Tibial artery (tissue), 4 donors: Measurements from ENCODE around the gene PIAS1.

Source experiments
- DNase-seq, 2 donors: peaks; one replicate each; pipeline ENCODE4 v3.0.0-alpha.2; 2019
- H3K27ac ChIP-seq, 2 donors: fragments of 200-600 bp; sonication (generic) in 1 of 2; 1 replicate in 1 of 2; 2 replicates in 1 of 2; pipeline ENCODE4 v1.5.1; 2018 to 2019; ENCODE audit warnings: mild to moderate bottlenecking in 1 of 2
- H3K27me3 ChIP-seq, 2 donors: fragments of 200-600 bp; sonication (generic) in 1 of 2; one replicate each; pipeline versions ENCODE4 v1.5.1 to v1.6.0; 2016 to 2019
- H3K36me3 ChIP-seq, 3 donors: fragments of 200-600 bp; sonication (generic) in 2 of 3; one replicate each; pipeline ENCODE4 v1.5.1; 2016 to 2019; ENCODE audit warnings: mild to moderate bottlenecking in 2 of 3
- H3K4me1 ChIP-seq, 4 donors: fragments of 200-600 bp; sonication (generic) in 2 of 4; 1 replicate in 3 of 4; 2 replicates in 1 of 4; pipeline ENCODE4 v1.5.1; 2016 to 2019
- H3K4me3 ChIP-seq, 2 donors: fragments of 200-600 bp; sonication (generic) in 1 of 2; 1 replicate in 1 of 2; 2 replicates in 1 of 2; pipeline ENCODE4 v1.5.1; 2018 to 2019; ENCODE audit warnings: mild to moderate bottlenecking in 2 of 2
- H3K9me3 ChIP-seq, 3 donors: fragments of 200-600 bp; sonication (generic) in 1 of 3; one replicate each; pipeline ENCODE4 v1.5.1; 2016 to 2019
- CTCF ChIP-seq, 2 experiments: fragments of 200-600 bp in 1 of 2; fragments of 450-650 bp in 1 of 2; IDR thresholded peaks; one replicate each; pipeline ENCODE4 v1.5.1; 2017 to 2019; ENCODE audit warnings: antibody characterized with exemption in 2 of 2, mild to moderate bottlenecking in 1 of 2, moderate library complexity in 1 of 2
- intact Hi-C: fragments of 100-400 bp; cut with DNase I; formaldehyde crosslinking; loops from one replicate; pipeline ENCODE4 v1.15.0; 2023; ENCODE audit warnings: low total_unique reads

Gene PIAS1

GRCh38 chr15:68096099-68096498 lies 42.0 kb downstream of the PIAS1 start:
- Histone ChIP-seq H3K4me3 (no peak overlapping the region), H3K27me3 (no peaks in the 10 kb centered on the region), H3K4me1 (peaks cover 0 to 9% (median 0%) of the 10 kb centered on the region in 4 donors), H3K9me3 (peaks cover 0 to 20% (median 13%) of the 10 kb centered on the region in 3 donors), H3K36me3 (peaks cover 5 to 21% (median 7%) of the 10 kb centered on the region in 3 donors), H3K27ac (no peak overlapping the region)
- intact Hi-C loops, result no loop called here
- DNase-seq, result no peak
- no peak for TF ChIP-seq CTCF (IDR thresholded peaks at IDR 0.05)

DNA sequence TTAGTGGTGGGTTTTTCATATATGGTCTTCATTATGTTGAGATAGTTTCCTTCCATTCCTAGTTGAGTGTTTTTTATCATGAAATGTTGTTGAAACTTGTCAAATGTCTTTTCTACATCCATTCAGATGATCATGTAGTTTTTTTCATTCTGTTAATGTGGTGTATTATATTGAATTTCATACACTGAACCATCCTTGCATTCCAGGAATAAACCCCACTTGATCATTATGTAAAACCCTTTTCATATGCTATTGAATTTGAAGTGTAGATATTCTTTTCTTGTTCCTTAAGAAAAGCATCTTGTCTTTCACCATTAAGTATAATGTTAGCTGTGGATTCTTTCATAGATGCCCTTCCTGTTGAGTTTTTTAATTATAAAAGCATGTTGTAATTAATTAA lies 42.9 kb downstream of the PIAS1 start:
- Histone ChIP-seq H3K4me3 (no peak overlapping the region), H3K27me3 (no peaks in the 10 kb centered on the region), H3K27ac (no peak overlapping the region), H3K36me3 (peaks cover 5 to 20% (median 7%) of the 10 kb centered on the region in 3 donors), H3K4me1 (peaks cover 0 to 13% (median 0%) of the 10 kb centered on the region in 4 donors), H3K9me3 (peaks cover 0 to 20% (median 13%) of the 10 kb centered on the region in 3 donors)
- intact Hi-C loops, result no loop called here
- TF ChIP-seq CTCF (IDR thresholded peaks at IDR 0.05), result no peak
- no peak for DNase-seq

DNA sequence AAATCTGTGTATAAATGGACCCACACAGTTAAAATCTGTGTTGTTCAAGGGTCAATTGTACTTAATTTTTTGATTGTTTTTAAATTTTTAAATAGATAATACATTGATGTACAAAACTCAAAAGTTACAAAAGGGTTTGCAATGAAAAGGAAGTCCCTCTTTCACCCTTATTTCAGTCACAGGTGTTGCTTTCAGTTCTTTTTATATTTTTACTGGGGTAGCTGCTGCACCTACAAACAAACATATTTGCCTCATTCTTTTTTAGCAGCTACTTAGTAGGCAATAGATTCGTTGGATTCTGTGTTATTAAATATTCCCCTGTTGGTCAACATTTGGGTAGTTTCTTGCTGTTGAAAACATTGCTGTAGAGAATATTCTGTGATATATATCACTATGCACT lies 44.4 kb downstream of the PIAS1 start:
- H3K27me3 ChIP-seq, result no peaks in the 10 kb centered on the region
- DNase-seq, result no peak
- peaks cover 0 to 20% (median 13%) of the 10 kb centered on the region in 3 donors for H3K9me3 ChIP-seq
- H3K27ac ChIP-seq, result no peak overlapping the region
- no peak overlapping the region for H3K4me3 ChIP-seq
- H3K36me3 ChIP-seq, result peaks cover 5 to 19% (median 8%) of the 10 kb centered on the region in 3 donors
- intact Hi-C loops, result no loop called here
- peaks cover 0 to 11% (median 0%) of the 10 kb centered on the region in 4 donors for H3K4me1 ChIP-seq
- TF ChIP-seq CTCF (IDR thresholded peaks at IDR 0.05), result no peak

GRCh38 chr15:68100194-68100593 lies 46.1 kb downstream of the PIAS1 start:
- H3K27ac ChIP-seq, result no peak overlapping the region
- H3K36me3 ChIP-seq, result peaks cover 5 to 26% (median 13%) of the 10 kb centered on the region in 3 donors
- intact Hi-C loops, result no loop called here
- TF ChIP-seq CTCF (IDR thresholded peaks at IDR 0.05), result no peak
- H3K9me3 ChIP-seq, result peaks cover 0 to 20% (median 13%) of the 10 kb centered on the region in 3 donors
- H3K4me1 ChIP-seq, result peaks cover 0 to 5% (median 0%) of the 10 kb centered on the region in 4 donors
- H3K4me3 ChIP-seq, result no peak overlapping the region
- no peak for DNase-seq
- no peaks in the 10 kb centered on the region for H3K27me3 ChIP-seq

DNA sequence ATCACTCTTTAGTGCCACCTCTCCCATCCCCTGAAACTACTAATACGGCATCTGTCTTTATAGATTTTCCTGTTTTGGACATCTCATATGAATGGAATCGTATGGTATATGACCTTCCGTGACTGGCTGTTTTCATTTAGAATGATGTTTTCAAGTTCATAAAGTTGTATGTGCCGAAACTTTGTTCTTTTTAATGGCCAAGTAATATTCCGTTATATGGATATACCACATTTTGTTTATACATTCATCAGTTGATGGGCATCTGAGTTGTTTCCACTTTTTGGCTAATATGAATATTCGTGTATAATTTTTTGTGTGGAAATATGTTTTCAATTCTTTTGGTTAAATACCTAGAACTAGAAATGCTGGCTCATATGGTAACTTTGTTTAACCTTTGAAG lies 49.5 kb downstream of the PIAS1 start:
- no peak overlapping the region for H3K4me3 ChIP-seq
- H3K9me3 ChIP-seq, result no peaks in the 10 kb centered on the region
- intact Hi-C loops, result no loop called here
- no peak overlapping the region for H3K27ac ChIP-seq
- TF ChIP-seq CTCF (IDR thresholded peaks at IDR 0.05), result no peak
- H3K36me3 ChIP-seq, result peaks cover 0 to 13% (median 6%) of the 10 kb centered on the region in 3 donors
- DNase-seq, result no peak
- H3K27me3 ChIP-seq, result no peaks in the 10 kb centered on the region
- H3K4me1 ChIP-seq, result peaks cover 0 to 29% (median 6%) of the 10 kb centered on the region in 4 donors

DNA sequence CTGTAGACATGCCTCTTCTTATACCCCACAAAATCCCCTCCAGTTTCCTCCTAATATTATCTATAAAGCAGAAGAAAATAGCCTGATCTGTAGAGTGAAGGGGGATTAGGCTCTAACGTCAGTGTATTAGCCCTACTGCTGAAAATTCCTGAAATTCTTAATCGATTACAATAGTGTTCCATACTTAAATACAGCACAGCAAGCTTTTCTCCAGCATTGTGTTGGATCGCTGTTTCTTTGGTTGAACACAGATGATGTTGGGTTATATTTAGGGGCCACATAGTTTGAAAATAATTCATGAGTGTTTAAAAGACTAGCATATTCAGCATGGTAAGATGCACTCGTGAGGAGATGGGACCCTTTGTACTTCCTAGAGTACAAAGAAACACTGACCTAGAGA lies 52.5 kb downstream of the PIAS1 start:
- no peak for TF ChIP-seq CTCF (IDR thresholded peaks at IDR 0.05)
- no peak overlapping the region for H3K27ac ChIP-seq
- H3K9me3 ChIP-seq, result no peaks in the 10 kb centered on the region
- H3K4me3 ChIP-seq, result no peak overlapping the region
- intact Hi-C loops, result no loop called here
- H3K36me3 ChIP-seq, result peaks cover 0 to 13% (median 6%) of the 10 kb centered on the region in 3 donors
- peaks cover 0 to 42% (median 7%) of the 10 kb centered on the region in 4 donors for H3K4me1 ChIP-seq
- no peak for DNase-seq
- H3K27me3 ChIP-seq, result no peaks in the 10 kb centered on the region
